Liver (tissue), 9 donors: ENCODE data around the gene TOM1L2. TPM values are rescaled to one million over a fixed set of nuclear protein-coding genes. Genes with fewer than 3 reads are reported as not detected.
A peak's percentile ranks its signal among the peaks of the same experiment; 100 is the strongest.

ENCODE experiments used
- DNase-seq: peaks from one replicate; pipeline ENCODE4 v3.0.0-alpha.2; 2017; ENCODE audit warnings: low spot score
- H3K27ac ChIP-seq, 2 donors: one replicate each; pipeline ENCODE4 v1.7.0; 2013; ENCODE audit warnings: inconsistent platforms in 2 of 2, low read length in 2 of 2, control low read depth in 1 of 2, low read depth in 1 of 2, mild to moderate bottlenecking in 1 of 2
- H3K27me3 ChIP-seq, 4 donors: one replicate each; pipeline versions ENCODE4 v1.6.1 to v1.7.0; 2013; ENCODE audit warnings: low read length in 3 of 4, inconsistent platforms in 1 of 4, mild to moderate bottlenecking in 1 of 4, moderate library complexity in 1 of 4; ENCODE audit not compliant: control insufficient read depth in 4 of 4, insufficient read depth in 4 of 4
- H3K36me3 ChIP-seq, 4 donors: one replicate each; pipeline versions ENCODE4 v1.6.1 to v1.7.0; 2013; ENCODE audit warnings: low read length in 3 of 4, mild to moderate bottlenecking in 3 of 4, low read depth in 1 of 4, moderate library complexity in 1 of 4; ENCODE audit not compliant: control insufficient read depth in 4 of 4, insufficient read depth in 3 of 4
- H3K4me1 ChIP-seq, 4 donors: one replicate each; pipeline versions ENCODE4 v1.6.1 to v1.7.0; 2013; ENCODE audit warnings: low read length in 3 of 4, mild to moderate bottlenecking in 3 of 4, moderate library complexity in 1 of 4; ENCODE audit not compliant: control insufficient read depth in 4 of 4, insufficient read depth in 4 of 4
- H3K4me3 ChIP-seq, 3 donors: one replicate each; pipeline versions ENCODE4 v1.6.1 to v1.7.0; 2013; ENCODE audit warnings: low read length in 3 of 3, control low read depth in 1 of 3, low read depth in 1 of 3, mild to moderate bottlenecking in 1 of 3
- H3K9ac ChIP-seq, 2 donors: one replicate each; pipeline ENCODE4 v1.7.0; 2013; ENCODE audit warnings: low read length in 2 of 2, mild to moderate bottlenecking in 2 of 2, moderate library complexity in 2 of 2, control low read depth in 1 of 2, low read depth in 1 of 2
- H3K9me3 ChIP-seq, 4 donors: one replicate each; pipeline versions ENCODE4 v1.6.1 to v1.7.0; 2013; ENCODE audit warnings: low read length in 3 of 4; ENCODE audit not compliant: control insufficient read depth in 4 of 4
- ATF3 ChIP-seq: IDR thresholded peaks from 2 replicates; pipeline ENCODE4 v1.6.1; 2016; ENCODE audit warnings: antibody characterized with exemption
- CTCF ChIP-seq: fragments of 150-350 bp; IDR thresholded peaks from 2 replicates; pipeline ENCODE4 v1.5.1; 2017; ENCODE audit warnings: improper control_type of control experiment, low read depth, low read length; ENCODE audit not compliant: missing input control
- HNF4A ChIP-seq, 2 donors: conservative IDR thresholded peaks; 2 replicates each; pipeline ENCODE4 v1.6.1; 2016; ENCODE audit warnings: antibody characterized with exemption in 2 of 2, mild to moderate bottlenecking in 2 of 2
- NR2F2 ChIP-seq: IDR thresholded peaks from 2 replicates; pipeline ENCODE4 v1.6.1; 2016; ENCODE audit warnings: antibody characterized with exemption
- RAD21 ChIP-seq, 2 donors: IDR thresholded peaks; 2 replicates each; pipeline ENCODE4 v1.6.1; 2016; ENCODE audit warnings: antibody characterized with exemption in 2 of 2, mild to moderate bottlenecking in 2 of 2
- YY1 ChIP-seq: IDR thresholded peaks from 2 replicates; pipeline ENCODE4 v1.6.1; 2016; ENCODE audit warnings: antibody characterized with exemption, mild to moderate bottlenecking
- ZBTB33 ChIP-seq: IDR thresholded peaks from 2 replicates; pipeline ENCODE4 v1.6.1; 2016; ENCODE audit warnings: antibody characterized with exemption
- WGBS: extraction: QIAGEN DNeasy Blood & Tissue Kit; methylation state at CpG from one replicate; pipeline ENCODE4 v1.1.7; 2013; 5-methylcytosine and 5-hydroxymethylcytosine counted together
- polyA plus RNA-seq, 2 donors: library from polyadenylated mRNA; stranded (reverse) in 1 of 2; unstranded in 1 of 2; fragments of 200-250 nt in 1 of 2; fragments of >200 nt in 1 of 2; fragmentation: Nextera tagmentation in 1 of 2; extraction: Ambion mirVana in 1 of 2; gene quantifications; one replicate each; pipeline versions ENCODE4 v1.2.1 to v1.2.3, GENCODE V29; 2013 to 2015
- total RNA-seq, 2 donors: library from RNA; depleted of rRNA; stranded (reverse); fragments of >200 nt; gene quantifications; one replicate each; pipeline ENCODE4 v1.2.3, GENCODE V29; 2014
- donor health status: healthy.
- donor health status: healthy.
- donor health status: healthy.
- donor health status: healthy.
- donor health status: healthy.

Gene TOM1L2
- total and polyA plus RNA-seq, 4 donors: 5.0 to 24.0 (median 9.3) TPM

- H3K27ac ChIP-seq: no peak overlapping the region
- no peaks in the 10 kb centered on the region for H3K36me3 ChIP-seq
- no peaks in the 10 kb centered on the region for H3K27me3 ChIP-seq
- no peak for TF ChIP-seq CTCF
- no peak for TF ChIP-seq NR2F2
- 74% methylated on average over 8 of the region's 8 CpGs for WGBS
- no peaks in the 10 kb centered on the region for H3K9me3 ChIP-seq
- no peak for DNase-seq
- H3K4me1 ChIP-seq: peaks cover 4 to 19% (median 17%) of the 10 kb centered on the region in 4 donors
- no peak overlapping the region for H3K9ac ChIP-seq
- no peak overlapping the region for H3K4me3 ChIP-seq
These were observed 3.2 kb upstream of the TOM1L2 start for GRCh38 chr17:17975436-17975835.

GRCh38 chr17:17972952-17973254 lies 703 bp upstream of the TOM1L2 start:
- no peak overlapping the region for H3K9ac ChIP-seq
- no peak for DNase-seq
- no peak for TF ChIP-seq ZBTB33
- H3K4me3 ChIP-seq: peak overlapping the region; percentile 43 to 83 (median 67)
- WGBS: 5% methylated on average over 13 of the region's 13 CpGs
- no peaks in the 10 kb centered on the region for H3K9me3 ChIP-seq
- no peak overlapping the region for H3K27ac ChIP-seq
- no peaks in the 10 kb centered on the region for H3K36me3 ChIP-seq
- no peaks in the 10 kb centered on the region for H3K27me3 ChIP-seq
- peaks cover 4 to 20% (median 18%) of the 10 kb centered on the region in 4 donors for H3K4me1 ChIP-seq

- peak overlapping the region; percentile 17 to 42 for H3K9ac ChIP-seq
- H3K4me1 ChIP-seq: peaks cover 4 to 20% (median 18%) of the 10 kb centered on the region in 4 donors
- no peaks in the 10 kb centered on the region for H3K27me3 ChIP-seq
- no peak for DNase-seq
- 2% methylated on average over 33 of the region's 33 CpGs for WGBS
- no peaks in the 10 kb centered on the region for H3K36me3 ChIP-seq
- peak overlapping the region; percentile 51 to 98 (median 82) for H3K4me3 ChIP-seq
- H3K27ac ChIP-seq: peak overlapping the region; percentile 52 to 73
- H3K9me3 ChIP-seq: no peaks in the 10 kb centered on the region
- TF ChIP-seq ATF3: no peak
- no peak for TF ChIP-seq HNF4A (conservative IDR thresholded peaks at IDR 0.05)
- TF ChIP-seq CTCF: peak; percentile 7
- TF ChIP-seq RAD21 (IDR thresholded peaks at IDR 0.05): peak in 1 of 2 donors; percentile 3
- TF ChIP-seq YY1: no peak
These were observed 622 bp downstream of the TOM1L2 start for GRCh38 chr17:17971431-17972125.
